ENCODE results near the gene BHLHA15.

DNA sequence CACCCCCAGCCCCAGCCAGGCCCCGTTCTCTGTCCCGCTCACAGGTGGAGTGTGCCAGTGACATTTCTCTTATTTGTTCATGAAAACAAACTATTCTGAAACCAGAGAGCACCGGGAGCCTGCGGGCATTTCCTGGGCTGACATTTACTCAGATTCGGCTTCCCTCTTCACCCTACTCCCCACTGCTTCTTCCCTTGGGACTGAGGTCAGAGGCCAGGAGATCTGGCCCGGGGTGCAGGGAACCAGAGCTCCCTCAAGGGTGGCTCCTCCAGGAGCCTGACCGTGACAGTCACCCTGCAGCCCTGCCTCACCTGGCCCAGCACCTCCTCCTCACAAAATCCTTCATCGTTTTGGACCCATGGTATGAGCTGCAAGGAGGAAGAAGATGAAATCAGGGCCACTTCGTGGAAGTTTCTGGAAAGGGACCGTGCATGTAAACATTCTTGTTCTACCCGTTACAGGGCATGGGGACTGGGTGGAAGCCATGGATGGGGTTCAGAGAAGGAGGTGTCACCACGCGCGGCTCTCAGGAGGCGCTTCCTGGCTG is 12.2 kb downstream of the BHLHA15 start:
- TF ChIP-seq, protein P1, sequence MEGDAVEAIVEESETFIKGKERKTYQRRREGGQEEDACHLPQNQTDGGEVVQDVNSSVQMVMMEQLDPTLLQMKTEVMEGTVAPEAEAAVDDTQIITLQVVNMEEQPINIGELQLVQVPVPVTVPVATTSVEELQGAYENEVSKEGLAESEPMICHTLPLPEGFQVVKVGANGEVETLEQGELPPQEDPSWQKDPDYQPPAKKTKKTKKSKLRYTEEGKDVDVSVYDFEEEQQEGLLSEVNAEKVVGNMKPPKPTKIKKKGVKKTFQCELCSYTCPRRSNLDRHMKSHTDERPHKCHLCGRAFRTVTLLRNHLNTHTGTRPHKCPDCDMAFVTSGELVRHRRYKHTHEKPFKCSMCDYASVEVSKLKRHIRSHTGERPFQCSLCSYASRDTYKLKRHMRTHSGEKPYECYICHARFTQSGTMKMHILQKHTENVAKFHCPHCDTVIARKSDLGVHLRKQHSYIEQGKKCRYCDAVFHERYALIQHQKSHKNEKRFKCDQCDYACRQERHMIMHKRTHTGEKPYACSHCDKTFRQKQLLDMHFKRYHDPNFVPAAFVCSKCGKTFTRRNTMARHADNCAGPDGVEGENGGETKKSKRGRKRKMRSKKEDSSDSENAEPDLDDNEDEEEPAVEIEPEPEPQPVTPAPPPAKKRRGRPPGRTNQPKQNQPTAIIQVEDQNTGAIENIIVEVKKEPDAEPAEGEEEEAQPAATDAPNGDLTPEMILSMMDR (conservative IDR thresholded peaks at IDR 0.05 in 1 of 2, IDR thresholded peaks at IDR 0.05 in 1 of 2; ENCODE audit: low read depth in 1 of 2, low read length in 2 of 2): no peak
- TF ChIP-seq EZH2 (IDR thresholded peaks at IDR 0.05; ENCODE audit: low read length, missing control alignments): no peak
